ENCODE measurements around the gene MAN2B2. TPM values are rescaled to one million over a fixed set of nuclear protein-coding genes. Genes with fewer than 3 reads are reported as not detected.

The MAN2B2 gene
- total RNA-seq, 4 donors from 2014 or later = 31.9 to 42.0 (median 33.0) TPM

DNA sequence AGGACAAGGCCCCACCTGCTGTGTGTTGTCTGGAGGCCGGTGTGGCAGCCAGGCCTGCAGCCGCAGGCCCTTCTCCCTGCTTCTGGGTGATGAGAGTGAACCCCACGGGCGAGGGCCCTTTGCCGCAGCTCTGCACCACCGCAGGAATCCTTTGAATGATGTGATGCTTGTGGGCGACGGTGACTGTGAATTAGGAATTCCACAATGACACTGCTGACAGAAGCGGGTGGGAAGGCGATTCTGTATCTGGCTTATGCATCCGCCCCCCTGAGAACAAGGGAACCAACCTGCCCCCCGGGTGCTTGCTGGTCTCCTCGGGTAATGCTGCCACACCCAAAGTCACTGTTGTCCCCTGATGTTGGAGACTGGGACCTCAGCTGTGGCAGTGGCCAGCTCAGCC is 19.5 kb upstream of the MAN2B2 start:
- no peak for DNase-seq (ENCODE audit: extremely low spot score)
- no peaks in the 10 kb centered on the region for H3K4me1 ChIP-seq
- intact Hi-C loops (cut with DNase I) = no loop called here
- no peak overlapping the region for H3K4me3 ChIP-seq
- TF ChIP-seq EP300 (IDR thresholded peaks at IDR 0.05) = no peak
- TF ChIP-seq, protein P1, sequence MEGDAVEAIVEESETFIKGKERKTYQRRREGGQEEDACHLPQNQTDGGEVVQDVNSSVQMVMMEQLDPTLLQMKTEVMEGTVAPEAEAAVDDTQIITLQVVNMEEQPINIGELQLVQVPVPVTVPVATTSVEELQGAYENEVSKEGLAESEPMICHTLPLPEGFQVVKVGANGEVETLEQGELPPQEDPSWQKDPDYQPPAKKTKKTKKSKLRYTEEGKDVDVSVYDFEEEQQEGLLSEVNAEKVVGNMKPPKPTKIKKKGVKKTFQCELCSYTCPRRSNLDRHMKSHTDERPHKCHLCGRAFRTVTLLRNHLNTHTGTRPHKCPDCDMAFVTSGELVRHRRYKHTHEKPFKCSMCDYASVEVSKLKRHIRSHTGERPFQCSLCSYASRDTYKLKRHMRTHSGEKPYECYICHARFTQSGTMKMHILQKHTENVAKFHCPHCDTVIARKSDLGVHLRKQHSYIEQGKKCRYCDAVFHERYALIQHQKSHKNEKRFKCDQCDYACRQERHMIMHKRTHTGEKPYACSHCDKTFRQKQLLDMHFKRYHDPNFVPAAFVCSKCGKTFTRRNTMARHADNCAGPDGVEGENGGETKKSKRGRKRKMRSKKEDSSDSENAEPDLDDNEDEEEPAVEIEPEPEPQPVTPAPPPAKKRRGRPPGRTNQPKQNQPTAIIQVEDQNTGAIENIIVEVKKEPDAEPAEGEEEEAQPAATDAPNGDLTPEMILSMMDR (IDR thresholded peaks at IDR 0.05) = no peak
- 84% methylated on average over 5 of the region's 13 CpGs for WGBS
- H3K27ac ChIP-seq (replicated peaks in 1 of 4) = no peak overlapping the region
- H3K36me3 ChIP-seq = no peaks in the 10 kb centered on the region
- peaks cover 0 to 18% (median 13%) of the 10 kb centered on the region in 4 donors for H3K9me3 ChIP-seq
- H3K27me3 ChIP-seq = peaks cover 0 to 88% (median 4%) of the 10 kb centered on the region in 4 donors

DNA sequence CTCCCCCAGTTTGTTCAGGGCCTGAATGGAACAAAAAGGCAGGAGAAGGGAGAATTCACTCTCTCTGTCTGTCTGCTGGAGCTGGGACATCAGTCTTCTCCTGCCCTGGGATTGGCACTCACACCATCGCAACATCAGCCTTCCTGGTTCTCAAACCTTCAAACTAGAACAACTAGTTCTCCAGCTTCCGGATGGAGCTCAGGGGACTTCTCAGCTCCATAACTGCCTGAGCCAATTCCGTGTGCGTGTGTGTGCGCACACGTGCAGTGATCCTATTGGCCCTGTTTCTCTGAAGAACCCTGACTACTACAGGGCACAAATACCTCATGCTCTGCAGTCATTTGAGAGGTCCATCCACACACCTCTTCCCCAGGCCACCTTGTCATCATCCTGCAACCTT is 18.7 kb upstream of the MAN2B2 start:
- intact Hi-C loops (cut with DNase I) = no loop called here
- peaks cover 0 to 88% (median 4%) of the 10 kb centered on the region in 4 donors for H3K27me3 ChIP-seq
- 86% methylated on average over 6 of the region's 6 CpGs for WGBS

DNA sequence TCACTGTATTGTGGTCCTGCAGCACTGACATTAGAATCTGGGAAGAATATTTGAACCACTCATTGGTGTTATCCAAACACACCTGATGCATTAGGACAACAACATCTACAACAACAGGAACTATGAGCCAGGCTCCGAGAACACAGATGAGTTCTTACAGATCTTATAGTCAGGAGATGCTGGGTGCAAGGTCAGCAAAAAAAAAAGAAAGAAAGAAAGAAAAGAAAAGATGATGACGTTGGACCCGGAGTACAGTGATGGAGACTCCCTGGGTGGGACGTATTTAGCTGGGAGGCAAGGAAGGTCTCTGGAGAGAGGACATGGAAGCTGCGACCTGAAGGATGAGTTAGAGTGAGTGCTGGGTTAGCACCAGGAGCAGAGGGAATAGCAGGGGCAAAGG is 17.8 kb upstream of the MAN2B2 start:
- no peak for DNase-seq (ENCODE audit: extremely low spot score)
- intact Hi-C loops (cut with DNase I) = no loop called here
- Histone ChIP-seq H3K27ac (replicated peaks in 1 of 4) (no peak overlapping the region), H3K4me1 (no peaks in the 10 kb centered on the region), H3K4me3 (no peak overlapping the region), H3K27me3 (peaks cover 0 to 90% (median 8%) of the 10 kb centered on the region in 4 donors), H3K36me3 (no peaks in the 10 kb centered on the region), H3K9me3 (peaks cover 0 to 5% (median under 1%) of the 10 kb centered on the region in 4 donors)
- 77% methylated on average over 5 of the region's 5 CpGs for WGBS
- TF ChIP-seq POLR2AphosphoS5 (IDR thresholded peaks at IDR 0.05) = no peak
- no peak for TF ChIP-seq EP300 (IDR thresholded peaks at IDR 0.05)
- TF ChIP-seq POLR2A (IDR thresholded peaks at IDR 0.05; ENCODE audit: low read depth) = no peak
- TF ChIP-seq, protein P1 (IDR thresholded peaks at IDR 0.05) = no peak

More for the DNA sequence above, 18.7 kb upstream of the MAN2B2 start:
- no peak for DNase-seq (ENCODE audit: extremely low spot score)
- TF ChIP-seq EP300 (IDR thresholded peaks at IDR 0.05) (no peak), POLR2AphosphoS5 (IDR thresholded peaks at IDR 0.05) (no peak), POLR2A (IDR thresholded peaks at IDR 0.05; ENCODE audit: low read depth) (no peak)
- TF ChIP-seq, protein P1 (IDR thresholded peaks at IDR 0.05) = no peak
- H3K9me3 ChIP-seq = peaks cover 0 to 14% (median 10%) of the 10 kb centered on the region in 4 donors
- H3K27ac ChIP-seq (replicated peaks in 1 of 4) = no peak overlapping the region
- no peak overlapping the region for H3K4me3 ChIP-seq
- no peaks in the 10 kb centered on the region for H3K4me1 ChIP-seq
- H3K36me3 ChIP-seq = no peaks in the 10 kb centered on the region

DNA sequence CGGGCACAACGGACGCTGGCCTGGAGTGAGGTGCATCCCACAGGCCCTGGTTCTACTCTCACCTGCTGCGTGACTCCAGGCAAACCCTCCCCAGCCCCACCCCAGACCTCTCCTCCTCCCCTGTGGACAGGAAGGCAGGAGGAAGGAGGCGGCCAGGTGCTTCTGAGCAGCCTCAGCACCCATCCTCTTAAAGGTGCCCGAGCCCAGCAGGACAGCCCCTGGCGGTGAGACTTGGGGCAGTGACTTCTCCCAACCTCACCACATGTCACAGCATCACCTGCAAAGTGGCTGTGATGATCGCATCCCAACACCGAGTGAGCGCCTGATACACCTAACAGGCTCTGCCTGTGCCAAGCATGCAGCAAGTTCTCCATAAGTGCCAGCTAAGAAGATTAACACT is 17.1 kb upstream of the MAN2B2 start:
- Histone ChIP-seq H3K27me3 (peaks cover 0 to 90% (median 12%) of the 10 kb centered on the region in 4 donors), H3K36me3 (no peaks in the 10 kb centered on the region), H3K4me3 (no peak overlapping the region), H3K27ac (replicated peaks in 1 of 4) (no peak overlapping the region), H3K4me1 (peaks cover under 1 to 4% (median 3%) of the 10 kb centered on the region in 4 donors), H3K9me3 (no peaks in the 10 kb centered on the region)
- WGBS = 72% methylated on average over 5 of the region's 10 CpGs
- intact Hi-C loops (cut with DNase I) = no loop called here
- DNase-seq (ENCODE audit: extremely low spot score) = no peak
- TF ChIP-seq EP300 (IDR thresholded peaks at IDR 0.05) = no peak
- TF ChIP-seq, protein P1 (IDR thresholded peaks at IDR 0.05) = no peak
- no peak for TF ChIP-seq POLR2AphosphoS5 (IDR thresholded peaks at IDR 0.05)
- no peak for TF ChIP-seq POLR2A (IDR thresholded peaks at IDR 0.05; ENCODE audit: low read depth)
